ENCODE results near the gene CHRNB1.

Gene CHRNB1

DNA sequence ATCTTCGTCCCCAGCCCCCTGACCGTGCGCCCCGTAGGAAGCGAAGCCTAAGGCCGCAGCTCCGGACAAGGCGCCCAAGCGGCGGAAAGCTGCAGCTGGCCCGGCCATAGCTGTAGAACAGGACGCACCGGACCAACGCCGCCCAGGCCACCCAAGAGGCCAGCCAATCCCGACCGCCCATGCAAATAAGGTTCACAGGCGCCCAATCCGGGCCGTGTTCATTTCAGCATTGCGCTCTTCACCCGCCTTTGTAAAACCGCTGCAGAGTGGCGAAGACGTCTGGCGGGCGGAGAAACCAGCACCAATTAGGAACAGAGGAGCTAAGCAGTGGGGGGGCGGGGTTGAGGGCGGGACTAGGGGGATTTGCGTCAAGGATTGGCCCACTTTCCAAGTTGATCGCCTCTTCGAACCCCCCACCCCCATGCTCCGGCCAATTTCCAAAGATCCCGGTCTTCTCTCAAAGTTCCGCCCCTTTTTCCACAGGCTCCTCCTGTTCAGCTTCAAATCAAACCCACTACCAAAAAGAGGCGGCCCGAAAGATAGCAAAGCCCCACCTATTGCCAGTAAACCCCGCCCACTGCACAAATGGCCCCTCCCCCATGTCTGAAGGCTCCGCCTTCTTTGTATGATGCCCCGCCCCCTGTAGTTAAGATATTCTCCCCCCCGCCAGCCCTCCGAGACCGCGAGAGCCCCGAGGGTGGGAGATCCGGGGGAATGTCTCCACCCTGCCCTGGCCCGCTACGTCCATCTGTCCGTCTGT, 40.7 kb upstream of the CHRNB1 start, which contains the start of gene TMEM256:
Gene TMEM256, minus strand, starts transcription at position 121 of the 760 bp plus-strand sequence. Its CDS starts 13 bp downstream, at position 108.
- peak; percentile 71 for TF ChIP-seq POLR2A (IDR thresholded peaks at IDR 0.05; ENCODE audit: extremely low read depth, insufficient read length)
- TF ChIP-seq, protein P1, sequence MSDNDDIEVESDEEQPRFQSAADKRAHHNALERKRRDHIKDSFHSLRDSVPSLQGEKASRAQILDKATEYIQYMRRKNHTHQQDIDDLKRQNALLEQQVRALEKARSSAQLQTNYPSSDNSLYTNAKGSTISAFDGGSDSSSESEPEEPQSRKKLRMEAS (IDR thresholded peaks at IDR 0.05; ENCODE audit: low read depth, low read length), result no peak
- peak; percentile 97 for DNase-seq (ENCODE audit: low read depth)

DNA sequence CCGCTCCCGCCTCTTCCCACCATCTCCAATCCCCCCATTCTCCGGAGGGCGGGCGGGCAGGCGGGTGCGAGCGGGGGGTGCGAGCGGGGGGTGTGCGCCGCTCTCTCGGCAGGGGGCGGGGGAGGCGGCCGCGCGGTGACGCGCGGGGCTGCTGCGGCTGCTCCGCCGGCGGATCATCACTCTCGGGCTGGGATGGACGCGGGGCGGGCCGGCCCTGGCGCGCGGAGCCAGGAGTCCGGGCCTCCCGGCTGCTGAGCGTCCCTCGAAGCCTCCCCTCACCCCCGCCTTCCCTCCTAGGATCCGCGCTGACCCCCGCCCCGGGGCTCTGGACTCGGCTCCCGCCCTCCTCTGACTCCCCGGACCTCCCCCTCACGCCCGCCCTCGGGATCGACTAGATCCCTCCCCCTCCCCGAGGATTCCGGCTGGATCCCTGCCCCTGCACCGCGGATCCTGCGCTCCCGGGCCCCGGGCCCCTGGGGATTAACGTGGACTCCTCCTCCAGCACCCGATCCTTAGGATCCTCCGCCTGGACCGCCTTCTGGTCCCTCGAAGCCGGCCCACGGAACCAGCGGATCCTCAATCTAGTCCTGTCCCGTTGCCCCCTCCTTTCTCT, 40.0 kb upstream of the CHRNB1 start:
- H3K4me3 ChIP-seq (ENCODE audit: low read depth, low read length), result peak overlapping the region; percentile 42
- peak; percentile 13 for DNase-seq (ENCODE audit: low read depth)
- TF ChIP-seq, protein P1 (IDR thresholded peaks at IDR 0.05; ENCODE audit: low read depth, low read length), result no peak
- peak; percentile 8 for TF ChIP-seq POLR2A (IDR thresholded peaks at IDR 0.05; ENCODE audit: extremely low read depth, insufficient read length)
- TF ChIP-seq, protein P2, sequence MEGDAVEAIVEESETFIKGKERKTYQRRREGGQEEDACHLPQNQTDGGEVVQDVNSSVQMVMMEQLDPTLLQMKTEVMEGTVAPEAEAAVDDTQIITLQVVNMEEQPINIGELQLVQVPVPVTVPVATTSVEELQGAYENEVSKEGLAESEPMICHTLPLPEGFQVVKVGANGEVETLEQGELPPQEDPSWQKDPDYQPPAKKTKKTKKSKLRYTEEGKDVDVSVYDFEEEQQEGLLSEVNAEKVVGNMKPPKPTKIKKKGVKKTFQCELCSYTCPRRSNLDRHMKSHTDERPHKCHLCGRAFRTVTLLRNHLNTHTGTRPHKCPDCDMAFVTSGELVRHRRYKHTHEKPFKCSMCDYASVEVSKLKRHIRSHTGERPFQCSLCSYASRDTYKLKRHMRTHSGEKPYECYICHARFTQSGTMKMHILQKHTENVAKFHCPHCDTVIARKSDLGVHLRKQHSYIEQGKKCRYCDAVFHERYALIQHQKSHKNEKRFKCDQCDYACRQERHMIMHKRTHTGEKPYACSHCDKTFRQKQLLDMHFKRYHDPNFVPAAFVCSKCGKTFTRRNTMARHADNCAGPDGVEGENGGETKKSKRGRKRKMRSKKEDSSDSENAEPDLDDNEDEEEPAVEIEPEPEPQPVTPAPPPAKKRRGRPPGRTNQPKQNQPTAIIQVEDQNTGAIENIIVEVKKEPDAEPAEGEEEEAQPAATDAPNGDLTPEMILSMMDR (IDR thresholded peaks at IDR 0.05; ENCODE audit: low read depth, low read length), result no peak
- no peak for TF ChIP-seq MYC (IDR thresholded peaks at IDR 0.05; ENCODE audit: low read depth, low read length)

More for the DNA sequence above, 40.7 kb upstream of the CHRNB1 start, which contains the start of gene TMEM256:
- H3K4me3 ChIP-seq (ENCODE audit: low read depth, low read length), result peak within 1 kb of the TSS; percentile 68

DNA sequence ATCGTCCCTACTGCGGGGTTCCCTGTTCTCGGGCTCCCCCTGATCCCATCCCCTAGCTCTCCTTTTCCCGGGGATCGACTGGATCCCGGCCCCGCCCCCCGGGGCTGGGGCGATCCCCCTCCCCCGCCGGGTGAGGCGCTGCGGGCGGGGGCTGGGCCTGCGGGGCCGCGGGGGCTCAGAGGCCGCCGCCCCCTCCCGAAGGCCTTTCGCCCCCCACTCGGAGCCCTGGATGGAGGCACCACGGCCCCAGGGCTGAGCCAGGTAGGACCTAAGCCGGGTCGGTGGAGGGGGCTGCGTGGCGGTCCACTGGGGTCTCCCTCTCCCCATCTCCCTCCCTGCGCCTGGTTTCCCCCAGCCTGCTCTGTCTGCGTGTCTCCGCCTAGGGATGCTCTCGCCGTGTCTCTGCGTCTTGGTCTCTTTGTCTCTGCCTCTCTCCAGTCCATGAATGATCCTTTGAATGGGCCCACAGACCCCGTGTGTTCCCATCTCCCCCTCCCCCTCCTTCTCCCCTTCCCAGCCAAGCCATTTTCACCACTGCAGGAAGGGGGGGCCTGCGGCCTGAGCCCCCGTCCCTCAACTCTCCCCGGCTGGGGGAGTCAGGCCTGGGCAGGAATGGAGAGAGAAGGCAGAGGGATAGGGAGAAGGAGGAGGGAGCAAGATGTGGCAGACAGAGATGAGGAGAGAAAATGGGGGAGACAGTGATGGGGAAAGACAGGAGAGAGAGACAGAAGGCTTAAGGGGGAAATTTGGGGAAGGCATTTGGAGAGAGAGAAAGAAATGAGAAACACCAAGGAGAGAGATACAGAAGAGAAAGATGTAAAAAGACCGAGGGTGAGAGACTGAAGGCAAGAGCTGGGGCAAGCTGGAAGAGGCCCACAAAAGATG, 39.3 kb upstream of the CHRNB1 start:
- DNase-seq (ENCODE audit: low read depth), result no peak
- H3K4me3 ChIP-seq (ENCODE audit: low read depth, low read length), result no peak overlapping the region
- no peak for TF ChIP-seq POLR2A (IDR thresholded peaks at IDR 0.05; ENCODE audit: extremely low read depth, insufficient read length)
- TF ChIP-seq, protein P2 (IDR thresholded peaks at IDR 0.05; ENCODE audit: low read depth, low read length), result no peak
- TF ChIP-seq, protein P1 (IDR thresholded peaks at IDR 0.05; ENCODE audit: low read depth, low read length), result no peak
- TF ChIP-seq MYC (IDR thresholded peaks at IDR 0.05; ENCODE audit: low read depth, low read length), result no peak

DNA sequence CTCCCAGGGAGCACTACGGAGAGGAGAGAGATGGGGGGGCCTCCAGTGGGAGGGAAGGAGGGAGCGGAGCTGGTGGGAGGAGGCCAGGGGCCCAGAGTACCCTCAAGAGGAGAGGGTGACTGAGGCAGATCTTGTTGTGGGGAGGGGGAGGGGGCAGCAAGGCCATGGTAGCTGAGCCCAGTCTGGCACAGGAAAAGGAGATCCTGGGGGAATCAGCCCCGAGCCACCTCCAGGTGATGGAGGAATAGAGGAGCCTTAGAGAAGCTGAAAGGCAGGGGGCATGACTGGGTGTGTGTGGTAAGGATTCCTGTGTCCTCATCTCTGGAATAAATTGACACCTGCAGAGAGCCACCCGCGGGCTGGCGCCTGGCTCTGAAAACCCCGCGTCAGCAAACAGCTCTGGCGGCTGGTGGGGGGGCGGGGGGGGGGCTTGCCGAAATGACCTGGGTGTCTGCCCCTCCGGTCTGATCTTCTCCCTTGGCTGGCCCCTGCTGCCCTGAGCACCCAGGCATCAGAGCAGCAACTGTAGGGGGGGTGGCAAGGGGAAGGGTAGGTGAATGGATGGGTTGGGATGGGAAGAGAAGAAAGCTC, 38.5 kb upstream of the CHRNB1 start:
- no peak for DNase-seq (ENCODE audit: low read depth)
- TF ChIP-seq MYC (IDR thresholded peaks at IDR 0.05; ENCODE audit: low read depth, low read length), result no peak
- no peak overlapping the region for H3K4me3 ChIP-seq (ENCODE audit: low read depth, low read length)

DNA sequence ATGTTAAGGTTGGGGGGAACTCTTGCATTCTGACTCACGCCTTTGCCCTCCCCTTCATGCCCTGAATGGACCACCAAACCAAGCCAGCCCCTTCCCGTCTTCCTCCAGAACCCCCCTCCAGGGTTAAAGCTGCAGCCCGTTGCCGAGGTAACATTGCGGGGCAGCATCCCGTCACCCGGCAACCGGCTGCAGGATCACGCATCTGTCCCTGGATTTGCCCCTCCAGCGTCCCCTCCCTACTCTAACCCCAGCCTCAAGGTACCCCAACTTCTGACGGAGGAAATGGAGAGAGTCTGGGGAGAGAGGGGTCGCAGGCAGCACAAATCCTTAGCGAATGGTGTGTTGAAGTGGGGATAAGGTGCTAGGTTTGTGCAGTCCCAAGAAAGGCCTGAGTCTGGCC, 37.8 kb upstream of the CHRNB1 start:
- no peak overlapping the region for H3K4me3 ChIP-seq (ENCODE audit: low read depth, low read length)
- DNase-seq (ENCODE audit: low read depth), result no peak
- TF ChIP-seq, protein P1 (IDR thresholded peaks at IDR 0.05; ENCODE audit: low read depth, low read length), result no peak
- TF ChIP-seq MYC (IDR thresholded peaks at IDR 0.05; ENCODE audit: low read depth, low read length) (no peak), POLR2A (IDR thresholded peaks at IDR 0.05; ENCODE audit: extremely low read depth, insufficient read length) (no peak)
- TF ChIP-seq, protein P2 (IDR thresholded peaks at IDR 0.05; ENCODE audit: low read depth, low read length), result no peak

DNA sequence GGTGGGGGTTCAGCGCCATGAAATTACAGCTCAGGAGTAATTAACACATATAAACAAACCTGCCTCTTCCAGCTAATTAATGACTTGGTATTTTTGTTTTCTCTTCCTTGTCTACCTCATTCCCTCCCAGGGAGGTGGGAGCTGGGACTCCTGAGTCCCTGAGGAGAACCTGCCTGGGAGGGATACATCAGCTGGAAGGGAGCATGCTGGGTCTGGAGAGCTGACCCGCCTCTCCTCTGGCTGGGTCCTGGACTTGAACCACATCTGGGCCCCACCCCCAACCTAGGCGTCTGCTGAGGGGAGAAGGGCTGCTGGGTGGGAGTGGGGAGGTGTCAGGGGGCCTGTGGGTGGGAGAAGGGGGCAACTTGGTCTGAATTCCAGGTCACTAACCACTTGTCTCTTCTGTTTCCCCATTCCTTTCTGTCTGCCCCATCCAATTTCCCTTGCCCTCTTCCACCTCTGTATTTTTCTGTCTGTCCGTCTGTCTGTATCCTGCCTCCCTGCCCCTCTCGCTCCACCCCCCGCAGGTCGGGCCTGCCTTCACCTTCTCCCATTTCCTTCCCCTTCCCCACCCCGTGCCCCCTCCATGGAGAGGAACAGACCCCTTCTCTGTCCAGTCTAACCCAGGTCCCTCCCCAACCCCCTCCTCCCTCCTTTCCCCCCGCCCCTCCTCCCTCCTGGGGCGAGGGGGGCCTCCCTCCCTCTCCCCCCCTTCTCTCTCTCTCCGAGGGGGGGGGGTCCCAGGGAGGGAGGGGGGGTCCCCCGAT, 37.2 kb upstream of the CHRNB1 start, which contains the start of gene NLGN2:
Gene NLGN2, plus strand, starts transcription at position 361 of the 767 bp plus-strand sequence. CDS start 411 bp downstream, outside the sequence.
- DNase-seq (ENCODE audit: low read depth), result no peak
- no peak within 1 kb of the TSS for H3K4me3 ChIP-seq (ENCODE audit: low read depth, low read length)
- TF ChIP-seq, protein P1 (IDR thresholded peaks at IDR 0.05; ENCODE audit: low read depth, low read length), result no peak
- TF ChIP-seq POLR2A (IDR thresholded peaks at IDR 0.05; ENCODE audit: extremely low read depth, insufficient read length), result no peak
- TF ChIP-seq, protein P2 (IDR thresholded peaks at IDR 0.05; ENCODE audit: low read depth, low read length), result no peak
- TF ChIP-seq MYC (IDR thresholded peaks at IDR 0.05; ENCODE audit: low read depth, low read length), result no peak
